ENCODE data around the gene AHNAK. TPM values are rescaled to one million over a fixed set of nuclear protein-coding genes. Genes with fewer than 3 reads are reported as not detected.
A peak's percentile ranks its signal among the peaks of the same experiment; 100 is the strongest.

AHNAK gene
- total and polyA plus RNA-seq, 5 donors: 78.1 to 371 (median 311) TPM

GRCh38 chr11:62548545-62549335 lies 2.1 kb upstream of the AHNAK start:
- no peak overlapping the region for H3K4me3 ChIP-seq (ENCODE audit: low read length)
- H3K27ac ChIP-seq (ENCODE audit: low read length): peak overlapping the region; percentile 58
- no peaks in the 10 kb centered on the region for H3K9me3 ChIP-seq (ENCODE audit: control insufficient read depth, low read length)
- DNase-seq (peak; percentile 65 to 85 (median 79)), ATAC-seq (no peak)
- no peaks in the 10 kb centered on the region for H3K27me3 ChIP-seq (ENCODE audit: control insufficient read depth, insufficient read depth)
- intact Hi-C loops (cut with DNase I): loop anchor here in 3 of 4 donors (10.0 kb wide), 2 partner anchors 144 to 154 kb away; no protein-coding TSS in a partner anchor
- 38% methylated on average over 17 of the region's 17 CpGs for WGBS
- H3K4me1 ChIP-seq (ENCODE audit: control insufficient read depth, insufficient read depth, low read length): peaks cover 17% of the 10 kb centered on the region

- ATAC-seq (peak in 1 of 2 donors; percentile 0), DNase-seq (peak; percentile 36 to 83 (median 79))
Measured at GRCh38 chr11:62547691-62548281, 1.2 kb upstream of the AHNAK start.

GRCh38 chr11:62546929-62547625 lies 471 bp upstream of the AHNAK start:
- Histone ChIP-seq H3K9me3 (ENCODE audit: control insufficient read depth, low read length) (no peaks in the 10 kb centered on the region), H3K27ac (ENCODE audit: low read length) (peak overlapping the region; percentile 95), H3K4me1 (ENCODE audit: control insufficient read depth, insufficient read depth, low read length) (peaks cover 12% of the 10 kb centered on the region), H3K27me3 (ENCODE audit: control insufficient read depth, insufficient read depth) (no peaks in the 10 kb centered on the region), H3K4me3 (ENCODE audit: low read length) (peak overlapping the region; percentile 96)
- no peak for ATAC-seq
- intact Hi-C loops (cut with DNase I): loop anchor here in 3 of 4 donors (10.0 kb wide), 2 partner anchors 142 to 152 kb away; no protein-coding TSS in a partner anchor
- peak; percentile 28 to 81 (median 76) for DNase-seq
- WGBS: 3% methylated on average over 40 of the region's 40 CpGs

More at GRCh38 chr11:62547691-62548281, 1.2 kb upstream of the AHNAK start:
- no peaks in the 10 kb centered on the region for H3K9me3 ChIP-seq (ENCODE audit: control insufficient read depth, low read length)
- WGBS: 36% methylated on average over 8 of the region's 8 CpGs
- peak overlapping the region; percentile 96 for H3K4me3 ChIP-seq (ENCODE audit: low read length)
- H3K27ac ChIP-seq (ENCODE audit: low read length): peak overlapping the region; percentile 95
- H3K27me3 ChIP-seq (ENCODE audit: control insufficient read depth, insufficient read depth): no peaks in the 10 kb centered on the region
- H3K4me1 ChIP-seq (ENCODE audit: control insufficient read depth, insufficient read depth, low read length): peaks cover 10% of the 10 kb centered on the region
- intact Hi-C loops (cut with DNase I): loop anchor here in 3 of 4 donors (10.0 kb wide), 2 partner anchors 143 to 153 kb away; no protein-coding TSS in a partner anchor

GRCh38 chr11:62545437-62546243 lies 966 bp downstream of the AHNAK start:
- ATAC-seq (peak; percentile 70), DNase-seq (peak; percentile 95 to 98 (median 98))
- Histone ChIP-seq H3K9me3 (ENCODE audit: control insufficient read depth, low read length) (no peaks in the 10 kb centered on the region), H3K4me3 (ENCODE audit: low read length) (peak overlapping the region; percentile 96), H3K27me3 (ENCODE audit: control insufficient read depth, insufficient read depth) (no peaks in the 10 kb centered on the region), H3K4me1 (ENCODE audit: control insufficient read depth, insufficient read depth, low read length) (peaks cover 13% of the 10 kb centered on the region), H3K27ac (ENCODE audit: low read length) (peak overlapping the region; percentile 100)
- WGBS: under 1% methylated on average over 59 of the region's 59 CpGs
- intact Hi-C loops (cut with DNase I): loop anchor here in 3 of 4 donors (10.0 kb wide), 2 partner anchors 141 to 151 kb away; no protein-coding TSS in a partner anchor

- peak; percentile 61 to 81 (median 81) for DNase-seq
- Histone ChIP-seq H3K27me3 (ENCODE audit: control insufficient read depth, insufficient read depth) (no peaks in the 10 kb centered on the region), H3K27ac (ENCODE audit: low read length) (peak overlapping the region; percentile 100), H3K9me3 (ENCODE audit: control insufficient read depth, low read length) (no peaks in the 10 kb centered on the region), H3K4me1 (ENCODE audit: control insufficient read depth, insufficient read depth, low read length) (peaks cover 16% of the 10 kb centered on the region), H3K4me3 (ENCODE audit: low read length) (peak overlapping the region; percentile 96)
- ATAC-seq: peak in 1 of 2 donors; percentile 7
- intact Hi-C loops (cut with DNase I): loop anchor here (5.0 to 10.0 kb wide), 5 partner anchors 38 to 150 kb away; no protein-coding TSS in a partner anchor
- WGBS: 2% methylated on average over 32 of the region's 32 CpGs
Measured at GRCh38 chr11:62544581-62545436, 1.8 kb downstream of the AHNAK start.

GRCh38 chr11:62543680-62544444 lies 2.7 kb downstream of the AHNAK start:
- intact Hi-C loops (cut with DNase I): loop anchor here (5.0 to 10.0 kb wide), 5 partner anchors 37 to 149 kb away; no protein-coding TSS in a partner anchor
- Histone ChIP-seq H3K9me3 (ENCODE audit: control insufficient read depth, low read length) (no peaks in the 10 kb centered on the region), H3K4me3 (ENCODE audit: low read length) (peak overlapping the region; percentile 96), H3K4me1 (ENCODE audit: control insufficient read depth, insufficient read depth, low read length) (peaks cover 25% of the 10 kb centered on the region), H3K27me3 (ENCODE audit: control insufficient read depth, insufficient read depth) (no peaks in the 10 kb centered on the region), H3K27ac (ENCODE audit: low read length) (peak overlapping the region; percentile 100)
- ATAC-seq: no peak
- DNase-seq: peak; percentile 36 to 72 (median 71)
- 18% methylated on average over 22 of the region's 22 CpGs for WGBS

- ATAC-seq (peak; percentile 42 to 50), DNase-seq (peak; percentile 86 to 96 (median 95))
- intact Hi-C loops (cut with DNase I): loop anchor here (5.0 to 10.0 kb wide), 5 partner anchors 36 to 148 kb away; no protein-coding TSS in a partner anchor
- Histone ChIP-seq H3K4me3 (ENCODE audit: low read length) (peak overlapping the region; percentile 96), H3K4me1 (ENCODE audit: control insufficient read depth, insufficient read depth, low read length) (peaks cover 30% of the 10 kb centered on the region), H3K27me3 (ENCODE audit: control insufficient read depth, insufficient read depth) (no peaks in the 10 kb centered on the region), H3K27ac (ENCODE audit: low read length) (peak overlapping the region; percentile 87), H3K9me3 (ENCODE audit: control insufficient read depth, low read length) (no peaks in the 10 kb centered on the region)
- 3% methylated on average over 30 of the region's 30 CpGs for WGBS
Measured at GRCh38 chr11:62542750-62543567, 3.6 kb downstream of the AHNAK start.

GRCh38 chr11:62542111-62542745 lies 4.4 kb downstream of the AHNAK start:
- ATAC-seq: no peak
- Histone ChIP-seq H3K9me3 (ENCODE audit: control insufficient read depth, low read length) (no peaks in the 10 kb centered on the region), H3K4me1 (ENCODE audit: control insufficient read depth, insufficient read depth, low read length) (peaks cover 34% of the 10 kb centered on the region), H3K27me3 (ENCODE audit: control insufficient read depth, insufficient read depth) (no peaks in the 10 kb centered on the region), H3K27ac (ENCODE audit: low read length) (peak overlapping the region; percentile 87), H3K4me3 (ENCODE audit: low read length) (peak overlapping the region; percentile 25)
- intact Hi-C loops (cut with DNase I): loop anchor here (5.0 to 10.0 kb wide), 5 partner anchors 35 to 147 kb away; no protein-coding TSS in a partner anchor
- peak in 2 of 3 donors; percentile 39 to 58 for DNase-seq
- WGBS: 35% methylated on average over 6 of the region's 6 CpGs

Measured in right cardiac atrium (tissue), 5 donors.